Cerebellar nuclear complex (tissue), 1 donor: ENCODE results near the gene KCNG4.

Source experiments
- DNase-seq, 2 experiments: peaks; one replicate each; lab custom pipeline; 2025; lab: John Stamatoyannopoulos, UW

Gene KCNG4

GRCh38 chr16:84182680-84183571 lies 56.9 kb downstream of the KCNG4 start:
- no peak for DNase-seq

- DNase-seq, result no peak
These were observed 57.7 kb downstream of the KCNG4 start for GRCh38 chr16:84182104-84182503.

- no peak for DNase-seq
These were observed 58.5 kb downstream of the KCNG4 start for GRCh38 chr16:84181144-84181915.

- DNase-seq, result no peak
These were observed 59.2 kb downstream of the KCNG4 start for GRCh38 chr16:84180519-84181140.

GRCh38 chr16:84179612-84180320 lies 60.0 kb downstream of the KCNG4 start:
- DNase-seq, result no peak

GRCh38 chr16:84178892-84179611 lies 60.8 kb downstream of the KCNG4 start:
- no peak for DNase-seq

- DNase-seq, result no peak
These were observed 61.6 kb downstream of the KCNG4 start for GRCh38 chr16:84178146-84178765.

- no peak for DNase-seq
These were observed 62.1 kb downstream of the KCNG4 start for GRCh38 chr16:84177741-84178073.

GRCh38 chr16:84176192-84177053 lies 63.4 kb downstream of the KCNG4 start:
- DNase-seq, result no peak

GRCh38 chr16:84175350-84176081 lies 64.3 kb downstream of the KCNG4 start:
- no peak for DNase-seq

- DNase-seq, result no peak
These were observed 65.4 kb downstream of the KCNG4 start for GRCh38 chr16:84174396-84174795.

- no peak for DNase-seq
These were observed 70.0 kb downstream of the KCNG4 start for GRCh38 chr16:84169765-84170310.
